NCI-H2081 treated with DMSO at 0.1 percent for 48 hours (cell line): Measurements from ENCODE around the gene SLC12A7.
"Not testable (repeated sequence)": the region's sequence is repeated elsewhere in the genome, so short reads cannot be mapped to it uniquely, and the experiment has no call there.

Experiments
- DNase-seq: peaks from one replicate; lab custom pipeline; 2025; lab: John Stamatoyannopoulos, UW

SLC12A7 gene

GRCh38 chr5:1109542-1110306, 2.1 kb downstream of the SLC12A7 start:
- no peak for DNase-seq

DNA sequence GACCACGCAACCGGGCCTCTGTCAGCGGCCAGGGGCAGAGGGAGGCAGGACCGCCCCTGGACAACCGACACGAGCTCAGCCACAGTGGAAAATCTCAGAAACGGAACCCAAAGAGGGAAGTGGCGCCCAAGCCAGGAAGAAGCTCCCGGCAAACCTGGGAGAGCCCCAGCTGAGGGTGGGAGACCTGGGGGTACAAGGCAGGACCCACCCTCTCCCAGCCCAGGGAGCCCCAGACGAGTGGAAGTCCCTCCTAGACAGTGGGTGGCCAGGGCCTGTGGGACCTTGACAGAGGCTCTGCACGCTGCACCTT, 3.0 kb downstream of the SLC12A7 start:
- no peak for DNase-seq

GRCh38 chr5:1108023-1108864, 3.6 kb downstream of the SLC12A7 start:
- no peak for DNase-seq

GRCh38 chr5:1107167-1108022, 4.5 kb downstream of the SLC12A7 start:
- DNase-seq: no peak

DNA sequence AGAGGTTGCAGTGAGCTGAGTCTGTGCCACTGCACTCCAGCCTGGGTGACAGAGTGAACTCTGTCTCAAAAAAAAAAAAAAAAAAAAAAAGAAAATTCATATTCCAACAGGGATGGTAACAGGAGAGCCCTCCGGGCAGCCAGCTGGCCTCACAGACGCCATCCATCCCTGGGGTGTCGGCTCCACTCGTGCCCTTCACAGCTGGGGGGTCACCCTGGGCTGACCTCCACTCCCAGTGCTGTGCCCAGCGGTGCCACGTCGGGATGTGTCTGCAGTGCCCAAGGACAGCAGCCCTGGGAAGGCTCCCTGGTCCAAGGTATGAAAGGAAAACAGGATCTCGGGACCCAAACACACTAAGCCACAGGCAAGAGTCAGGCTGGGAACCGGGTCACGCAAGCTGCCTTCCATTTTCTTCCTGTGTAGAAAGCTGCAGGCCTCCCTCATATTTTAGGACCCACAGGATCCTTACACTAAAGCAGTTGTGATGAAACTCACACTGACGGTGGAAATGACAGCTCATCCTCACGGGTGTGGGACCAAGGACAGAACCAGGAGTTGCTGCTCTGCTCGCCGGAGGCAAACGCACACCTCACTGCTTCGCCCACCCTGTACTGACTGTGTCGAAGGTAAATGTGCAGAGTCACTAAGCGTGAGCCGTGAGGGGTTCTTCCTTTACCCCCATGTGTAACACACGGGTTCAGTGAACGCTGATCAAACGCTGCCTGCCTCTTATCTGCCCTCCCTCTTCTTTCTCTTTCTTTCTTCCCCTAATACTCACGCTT, 5.3 kb downstream of the SLC12A7 start:
- no peak for DNase-seq

GRCh38 chr5:1105350-1106265, 6.3 kb downstream of the SLC12A7 start:
- DNase-seq: no peak

DNA sequence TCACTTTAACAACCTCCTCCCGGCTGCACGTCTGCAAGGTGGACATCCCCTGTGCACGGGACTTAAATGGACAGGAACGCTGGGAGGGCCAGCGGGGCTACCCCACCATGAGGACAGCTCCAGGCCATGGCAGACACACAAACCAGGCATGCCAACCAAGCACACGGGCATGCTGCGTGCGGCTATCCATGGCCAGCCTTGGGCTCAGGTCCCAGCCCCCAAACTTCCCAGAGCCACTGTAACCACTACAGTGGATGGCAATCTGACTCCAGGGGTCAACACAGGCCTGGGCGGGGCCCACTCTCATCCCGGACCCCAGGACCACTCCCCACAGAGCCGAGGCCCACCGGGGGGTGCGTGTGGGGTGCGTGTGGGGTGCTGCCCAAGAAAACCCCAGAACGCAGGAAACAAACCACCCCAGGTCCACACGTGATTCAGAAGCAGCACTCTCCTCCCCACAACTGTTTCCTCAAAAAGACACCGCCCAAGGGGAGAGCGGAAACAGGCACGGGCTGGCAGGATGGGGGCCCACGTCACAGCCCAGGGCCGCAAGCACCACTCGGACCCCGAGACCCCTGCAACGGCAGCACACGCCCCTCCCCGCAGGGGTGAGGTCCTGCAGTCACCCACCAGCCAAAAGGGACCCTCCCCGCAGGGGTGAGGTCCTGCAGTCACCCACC, 7.4 kb downstream of the SLC12A7 start:
- no peak for DNase-seq

DNA sequence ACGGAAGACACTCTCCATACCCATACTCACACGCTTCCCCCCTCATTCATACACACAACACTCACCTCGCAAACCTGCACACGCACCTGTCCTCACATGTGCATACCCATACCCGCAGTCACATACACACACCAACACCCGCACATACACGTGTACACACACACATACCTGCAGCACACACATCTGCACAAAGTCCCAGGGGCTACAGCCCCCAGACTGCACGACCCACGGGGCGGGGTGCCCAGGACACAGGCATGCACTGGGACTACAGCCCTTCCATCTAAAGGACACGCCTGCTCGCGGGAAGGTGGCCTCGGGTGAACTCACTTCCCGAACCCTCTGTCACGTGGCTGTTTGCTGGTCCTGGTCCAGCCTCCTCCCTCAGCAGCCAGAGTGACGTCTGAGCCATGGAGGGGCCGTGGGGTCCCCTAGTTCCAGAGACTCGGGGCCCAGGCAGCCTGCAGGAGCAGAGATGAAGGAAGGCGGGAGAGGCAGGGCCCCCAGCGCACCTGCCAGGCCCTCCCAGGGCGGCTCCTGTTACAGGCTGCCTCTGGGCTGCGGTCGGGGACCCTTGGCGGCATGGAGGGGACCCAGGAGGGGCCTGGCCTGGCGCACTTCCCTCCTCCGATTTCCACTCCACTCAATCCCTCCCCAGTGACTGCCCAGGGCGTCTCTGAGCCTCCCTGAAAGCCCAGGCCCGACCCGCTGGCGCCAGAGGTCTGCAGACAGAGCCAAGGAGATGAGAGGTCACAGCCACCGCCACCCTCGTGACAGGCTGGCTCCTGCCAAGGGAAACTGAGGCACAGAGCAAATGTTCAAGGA, 8.1 kb downstream of the SLC12A7 start:
- DNase-seq: no peak

DNA sequence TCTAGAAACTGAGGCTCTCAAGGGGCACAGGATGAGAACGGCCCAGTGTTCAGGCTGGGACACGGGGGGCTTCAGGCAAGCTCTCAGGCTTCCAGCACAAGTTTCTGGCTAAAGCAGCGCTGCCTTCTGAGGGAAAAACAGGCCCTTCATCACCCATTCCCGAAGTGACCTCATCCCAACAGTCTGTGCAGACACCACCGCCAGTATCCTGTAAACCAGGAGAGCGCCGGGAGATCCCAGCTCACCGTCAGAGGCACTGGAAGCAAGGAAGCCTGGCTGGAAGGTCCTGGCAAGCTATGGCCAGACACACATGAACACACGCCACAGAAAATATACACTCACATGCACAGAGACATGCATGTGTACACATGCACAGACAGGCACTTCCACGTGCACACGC, 8.8 kb downstream of the SLC12A7 start:
- DNase-seq: no peak

DNA sequence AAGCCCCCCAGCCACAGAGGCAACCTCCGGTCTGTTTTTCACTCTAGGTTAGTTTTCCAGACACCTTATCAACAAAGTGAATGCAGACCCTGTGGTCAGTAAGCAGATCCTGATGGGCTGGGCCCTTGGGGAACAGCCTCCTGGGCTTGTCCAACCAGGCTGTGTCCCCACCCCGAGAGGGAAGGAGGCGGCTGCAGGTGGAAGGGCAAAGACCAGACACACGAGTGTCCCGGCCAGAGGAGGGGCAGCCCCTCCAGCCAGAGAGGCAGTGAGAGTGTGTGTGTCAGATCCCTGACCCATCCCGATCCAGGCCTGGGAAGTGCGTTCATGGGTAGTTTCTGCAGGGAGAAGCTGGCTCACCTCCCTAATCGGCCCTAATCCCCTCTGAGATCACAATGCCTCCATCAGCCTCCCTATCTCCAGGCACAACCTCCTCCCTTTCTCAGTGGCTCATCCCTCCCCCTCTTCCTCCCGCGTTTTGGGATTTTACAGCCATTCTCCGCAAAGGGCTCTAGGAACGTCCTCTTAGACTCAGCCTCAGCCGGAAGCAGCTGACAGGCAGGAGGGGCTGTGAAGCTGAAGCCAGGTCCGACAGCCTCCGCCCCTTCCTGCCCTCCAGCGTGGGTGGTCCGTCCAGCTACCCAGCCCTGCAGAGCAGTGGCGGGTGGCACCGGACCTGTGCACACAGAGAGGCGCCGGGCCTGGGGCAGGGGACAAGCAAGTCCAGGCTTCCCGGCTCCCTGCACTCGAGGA, 9.7 kb downstream of the SLC12A7 start:
- DNase-seq: no peak

DNA sequence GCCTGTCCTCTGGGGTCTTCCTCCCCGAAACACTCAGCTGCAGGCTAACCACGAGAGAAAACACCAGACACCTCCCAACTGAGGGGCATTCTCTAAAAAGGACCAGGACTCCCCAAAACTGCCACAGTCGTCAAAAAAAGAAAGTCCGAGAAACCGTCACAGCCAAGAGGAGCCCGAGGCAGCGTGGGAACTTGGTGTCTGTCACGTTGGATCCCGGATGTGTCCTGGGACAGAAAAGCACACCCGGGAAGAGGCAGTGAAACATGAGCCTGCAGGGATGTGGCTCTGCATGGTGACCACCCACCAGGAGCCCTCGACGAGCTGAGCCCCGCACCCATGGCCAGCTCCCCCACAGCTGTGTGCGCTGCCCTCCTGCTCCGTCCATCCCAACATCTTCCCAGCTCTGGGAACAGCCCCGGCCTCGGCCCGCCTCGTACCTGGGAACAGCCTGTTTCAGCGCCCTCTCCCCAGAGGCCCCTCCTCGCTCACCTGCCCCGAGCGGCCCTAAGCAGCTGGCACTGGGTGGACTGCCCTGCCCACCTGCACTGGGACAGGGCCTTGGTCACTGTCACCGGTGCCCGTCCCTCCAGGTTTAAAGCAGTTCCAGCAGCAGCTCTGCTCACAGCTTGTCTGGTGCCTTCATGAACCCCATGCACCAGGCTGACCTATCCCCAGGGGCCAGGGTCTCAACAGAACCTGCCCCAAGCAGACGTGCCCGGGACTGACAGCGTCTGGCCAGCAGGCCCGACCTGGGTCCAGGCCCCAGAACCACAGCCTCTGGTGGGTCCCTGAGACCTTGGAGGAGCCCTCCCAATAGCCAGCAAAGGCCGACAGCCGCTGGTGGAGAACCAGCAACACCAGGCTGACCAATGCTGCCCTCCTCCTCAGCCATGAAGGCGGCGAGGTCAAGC, 10.9 kb downstream of the SLC12A7 start:
- no peak for DNase-seq

DNA sequence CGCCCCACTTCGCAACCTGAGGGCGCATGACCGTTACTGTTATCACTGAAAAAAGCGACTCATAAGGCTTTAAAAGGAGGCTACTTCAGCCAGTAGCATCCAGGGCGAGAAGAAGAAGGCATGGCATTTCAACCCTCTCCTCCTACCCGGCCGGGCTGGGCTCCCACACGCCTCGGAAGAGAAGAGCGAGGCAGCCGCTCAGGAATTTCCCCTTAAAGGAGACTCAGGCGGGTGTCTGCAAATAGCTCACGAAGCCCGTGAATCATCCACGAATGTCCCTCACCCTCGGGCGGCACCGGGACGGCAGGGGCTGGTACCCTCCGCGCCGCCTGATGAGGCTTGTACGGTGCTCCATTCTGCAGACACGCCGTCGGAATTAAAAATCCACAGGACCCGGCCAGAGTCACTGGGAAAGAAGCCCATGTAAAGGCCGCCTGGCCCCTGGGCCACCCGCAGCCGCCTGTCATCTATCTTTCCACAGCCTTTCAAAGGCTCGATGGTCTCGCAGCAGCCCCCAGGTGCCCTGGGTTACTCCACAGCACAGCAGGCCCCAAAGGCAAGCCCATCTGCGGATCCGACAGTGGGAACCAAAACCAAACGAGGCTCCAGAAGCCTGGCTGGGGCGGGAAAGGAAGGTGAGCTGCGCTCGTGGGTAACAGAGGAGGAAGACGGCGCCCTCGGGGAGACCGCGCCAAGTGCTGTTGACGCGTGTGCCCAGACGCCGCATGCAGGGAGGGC, 11.8 kb downstream of the SLC12A7 start:
- no peak for DNase-seq

GRCh38 chr5:1098986-1099597, 12.8 kb downstream of the SLC12A7 start:
- DNase-seq: no peak

DNA sequence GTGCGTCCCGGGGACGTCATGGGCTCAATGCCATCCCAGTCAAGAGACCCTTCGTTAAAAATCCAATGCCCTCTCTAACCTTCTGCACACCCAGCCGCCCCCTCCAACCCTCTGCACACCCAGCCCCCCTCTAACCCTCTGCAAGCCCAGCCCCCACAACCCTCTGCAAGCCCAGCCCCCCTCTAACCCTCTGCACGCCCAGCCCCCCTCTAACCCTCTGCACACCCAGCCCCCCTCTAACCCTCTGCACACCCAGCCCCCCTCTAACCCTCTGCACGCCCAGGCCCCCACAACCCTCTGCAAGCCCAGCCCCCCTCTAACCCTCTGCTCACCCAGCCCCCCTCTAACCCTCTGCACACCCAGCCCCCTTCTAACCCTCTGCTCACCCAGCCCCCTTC, 13.9 kb downstream of the SLC12A7 start:
- not testable (repeated sequence) for DNase-seq

- DNase-seq: no peak
Measured at GRCh38 chr5:1097381-1097987, 14.4 kb downstream of the SLC12A7 start.

DNA sequence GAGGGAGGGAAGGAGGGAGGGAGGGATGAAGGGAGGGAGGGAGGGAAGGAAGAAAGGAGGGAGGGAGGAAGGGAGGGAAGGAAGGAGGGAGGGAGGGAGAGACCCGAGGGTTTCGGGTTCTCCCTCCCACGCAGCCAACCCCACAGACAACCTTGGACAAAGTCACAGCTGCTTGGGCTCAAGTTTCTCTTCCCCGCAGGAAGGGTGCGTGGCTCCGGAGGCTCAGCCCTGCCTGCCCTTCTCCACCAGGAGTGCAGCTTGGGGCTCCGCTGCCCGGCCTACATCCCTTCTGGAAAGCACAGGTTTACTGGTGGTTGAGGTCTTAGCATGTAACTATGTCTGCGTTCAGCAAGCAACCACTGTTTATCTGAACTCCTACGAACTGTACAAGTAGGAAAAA, 15.0 kb downstream of the SLC12A7 start:
- DNase-seq: no peak
